ENCODE results near the gene SLC9A1.

The SLC9A1 gene

DNA sequence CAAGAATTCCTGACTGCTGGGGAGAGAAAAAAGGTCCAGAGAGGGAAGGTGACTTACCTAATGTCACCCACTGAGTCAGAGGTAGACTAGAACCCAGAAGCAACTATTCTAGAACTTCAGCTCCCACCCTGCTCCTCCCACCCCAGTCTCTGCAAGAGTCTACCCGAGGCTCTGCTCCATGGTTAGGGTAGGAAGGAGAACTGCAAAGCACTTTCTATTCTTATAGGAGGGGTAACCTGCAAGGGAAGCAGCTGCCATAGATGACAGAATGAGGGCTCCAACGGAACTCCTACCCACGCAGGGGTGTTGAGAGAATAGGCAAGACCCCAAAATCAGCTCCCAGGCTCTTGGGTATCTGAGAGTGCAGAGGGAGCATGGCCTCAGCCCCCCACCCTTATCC lies 4.3 kb downstream of the SLC9A1 start:
- no peak for DNase-seq (ENCODE audit: low read depth, low spot score)

DNA sequence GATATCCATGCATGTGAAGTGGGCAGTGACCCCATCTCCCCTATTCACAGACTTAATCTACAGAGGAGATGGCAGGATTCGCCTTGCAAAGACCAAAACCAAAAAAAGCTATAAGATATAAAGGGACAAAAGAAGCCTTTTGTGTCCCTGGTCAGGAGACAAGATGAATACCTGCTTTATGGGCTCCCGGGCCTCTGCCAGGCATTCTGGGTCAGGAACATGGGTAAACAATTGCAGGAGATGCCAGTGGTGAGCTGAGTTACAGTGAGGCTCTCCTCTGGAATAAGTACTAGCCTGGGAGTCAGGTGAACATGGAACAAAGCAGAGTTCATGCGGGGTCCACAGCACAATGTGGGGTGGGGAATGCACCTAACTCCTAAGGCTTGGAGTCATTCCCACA lies 4.7 kb downstream of the SLC9A1 start:
- DNase-seq (ENCODE audit: low read depth, low spot score) = no peak

DNA sequence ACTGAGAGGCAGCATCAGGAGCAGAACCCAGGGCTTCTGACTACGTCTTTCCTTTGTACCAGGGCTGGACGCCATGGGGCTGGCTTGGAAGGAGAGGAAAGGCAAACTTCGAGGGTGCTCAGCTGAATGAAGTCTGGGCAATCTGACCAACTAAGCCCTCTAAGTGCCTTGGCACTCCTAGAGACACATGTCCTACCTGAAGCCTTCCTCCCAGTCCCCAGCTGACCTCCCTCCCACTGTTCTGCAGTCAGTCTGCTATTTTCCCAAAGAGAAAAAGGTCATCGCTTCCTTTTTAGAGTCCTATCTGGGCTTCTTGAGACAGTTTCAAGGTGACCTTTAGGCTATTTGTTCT lies 5.2 kb downstream of the SLC9A1 start:
- DNase-seq (ENCODE audit: low read depth, low spot score) = no peak

DNA sequence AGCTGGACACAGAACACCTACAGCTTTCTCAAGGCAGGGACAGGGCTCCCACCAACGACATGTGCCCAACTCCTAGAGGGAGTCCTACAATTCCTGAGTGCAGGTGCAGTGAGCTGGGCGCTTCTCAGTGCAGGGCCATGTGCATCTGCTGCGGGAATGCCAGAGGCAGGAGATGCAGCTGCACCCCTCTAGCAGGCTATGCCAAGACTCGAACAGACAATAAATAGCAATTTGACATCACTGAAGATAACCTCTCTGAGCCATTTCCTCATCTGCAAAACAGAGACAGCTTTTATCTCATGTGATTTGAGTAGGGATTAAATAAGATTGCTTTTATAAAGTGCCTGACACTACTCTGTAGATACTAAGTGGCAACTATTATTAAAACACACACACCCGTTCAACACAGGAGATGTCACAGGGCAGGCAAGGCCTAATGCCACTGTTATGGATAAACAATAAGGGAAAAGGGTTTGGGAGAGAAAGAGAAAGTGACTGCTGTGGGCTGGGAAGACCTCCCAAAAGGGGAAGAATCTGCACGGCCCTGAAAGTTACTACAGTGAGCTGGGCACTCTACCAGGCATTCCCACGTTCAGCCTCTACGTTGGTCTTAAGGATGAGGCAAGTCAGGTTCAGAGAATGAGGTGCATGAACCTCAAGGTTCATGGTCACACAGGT lies 5.7 kb downstream of the SLC9A1 start:
- no peak for DNase-seq (ENCODE audit: low read depth, low spot score)

DNA sequence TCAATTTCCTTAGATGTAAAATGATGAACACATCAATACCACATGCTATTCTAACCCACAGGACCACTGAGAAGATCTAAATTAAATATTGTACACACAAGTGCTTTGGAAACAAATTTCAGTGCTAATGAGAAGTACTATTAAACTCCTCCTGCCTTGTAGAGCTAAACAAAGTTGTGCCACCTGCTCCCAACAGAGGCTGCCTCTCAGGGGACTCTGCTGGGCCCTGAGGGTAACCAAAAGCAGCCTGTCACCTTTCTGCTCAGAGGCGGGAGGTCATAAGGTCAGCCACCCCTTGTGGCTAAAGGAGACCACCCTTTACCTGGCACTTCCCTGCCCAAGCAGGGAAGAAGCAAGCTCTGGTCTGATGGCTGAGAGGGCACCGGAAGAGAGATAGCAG lies 6.3 kb downstream of the SLC9A1 start:
- DNase-seq (ENCODE audit: low read depth, low spot score) = no peak

DNA sequence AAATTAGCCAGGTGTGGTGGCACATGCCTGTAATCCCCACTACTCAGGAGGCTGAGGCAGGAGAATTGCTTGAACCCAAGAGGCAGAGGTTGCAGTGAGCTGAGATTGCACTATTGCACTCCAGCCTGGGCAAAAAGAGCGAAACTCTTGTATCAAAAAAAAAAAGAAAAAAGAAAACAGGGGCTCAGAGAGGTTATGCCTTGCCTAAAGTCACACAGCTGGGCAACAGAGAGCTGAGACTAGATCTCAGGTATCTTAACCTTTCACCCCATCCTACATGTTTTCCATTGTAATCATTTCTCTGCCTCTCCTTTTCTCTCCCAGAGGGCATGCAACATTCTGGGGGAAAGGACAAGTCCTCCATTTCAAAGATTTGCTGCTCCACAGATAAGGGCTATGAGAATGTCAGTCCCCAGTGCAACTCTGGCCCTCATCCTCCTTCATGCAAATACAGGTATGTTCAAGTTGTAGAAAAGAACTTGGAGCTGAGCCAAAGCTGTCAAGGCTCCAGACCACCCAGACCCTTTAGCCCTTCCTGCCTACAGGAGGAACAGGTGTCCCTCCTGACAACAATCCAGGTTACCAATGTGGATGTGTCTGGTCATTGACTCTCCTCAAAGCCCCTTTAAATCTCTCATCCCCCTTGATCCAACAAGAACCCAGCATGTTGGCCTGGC lies 6.9 kb downstream of the SLC9A1 start:
- DNase-seq (ENCODE audit: low read depth, low spot score) = no peak

DNA sequence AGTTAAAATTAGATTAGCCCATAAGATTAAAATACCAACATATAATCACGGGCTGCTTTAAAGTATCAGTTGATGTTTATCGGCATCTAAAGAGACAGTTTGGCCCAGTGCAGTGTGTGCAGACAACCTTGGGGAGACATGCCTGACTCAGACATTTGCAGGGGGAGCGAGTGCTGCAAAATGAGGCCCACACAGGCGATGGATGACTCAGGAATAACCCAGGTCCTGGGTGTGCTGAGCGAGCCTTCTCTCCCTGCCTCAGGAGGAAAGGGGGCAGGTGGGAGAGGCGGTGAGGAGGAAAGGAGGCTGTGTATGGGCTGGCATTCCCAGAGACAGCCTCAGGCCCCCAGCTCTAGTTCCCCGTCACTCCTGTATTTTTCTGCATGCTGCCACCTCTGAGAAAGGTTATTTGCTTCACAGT lies 9.0 kb downstream of the SLC9A1 start:
- no peak for DNase-seq (ENCODE audit: low read depth, low spot score)

DNA sequence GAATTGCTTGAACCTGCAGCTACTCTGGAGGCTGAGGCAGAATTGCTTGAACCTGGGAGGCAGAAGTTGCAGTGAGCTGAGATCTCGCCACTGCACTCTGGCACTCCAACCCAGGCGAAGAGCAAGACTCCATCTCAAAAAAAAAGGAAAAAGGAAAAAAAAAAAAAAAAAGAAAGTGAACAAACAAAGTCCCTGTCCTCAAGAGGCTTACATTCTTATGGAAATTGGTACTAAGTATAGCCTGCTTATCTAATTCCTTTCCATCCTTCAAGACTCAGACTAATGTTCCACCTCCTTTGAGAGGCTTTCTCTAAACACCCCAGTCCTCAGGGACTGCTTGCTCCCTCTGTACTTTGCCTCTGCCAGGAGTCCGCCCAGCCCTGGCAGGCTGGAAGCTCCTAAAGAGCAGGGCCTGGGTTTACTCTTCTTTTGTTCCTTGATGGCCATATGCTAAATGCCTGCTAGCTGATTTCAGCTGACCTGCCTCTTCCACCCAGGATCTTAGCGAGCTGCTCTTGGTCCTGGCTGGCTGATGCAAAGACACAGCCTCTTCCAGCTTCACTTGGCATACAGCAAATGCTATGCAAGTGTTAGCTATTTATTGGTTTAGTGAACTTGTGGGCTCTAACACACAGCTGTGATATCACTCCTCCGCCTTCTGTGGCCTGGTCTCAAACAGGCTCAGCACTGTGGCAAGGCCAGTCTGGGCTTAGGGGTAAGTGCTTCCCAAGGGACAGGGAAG lies 9.8 kb downstream of the SLC9A1 start:
- no peak for DNase-seq (ENCODE audit: low read depth, low spot score)

DNA sequence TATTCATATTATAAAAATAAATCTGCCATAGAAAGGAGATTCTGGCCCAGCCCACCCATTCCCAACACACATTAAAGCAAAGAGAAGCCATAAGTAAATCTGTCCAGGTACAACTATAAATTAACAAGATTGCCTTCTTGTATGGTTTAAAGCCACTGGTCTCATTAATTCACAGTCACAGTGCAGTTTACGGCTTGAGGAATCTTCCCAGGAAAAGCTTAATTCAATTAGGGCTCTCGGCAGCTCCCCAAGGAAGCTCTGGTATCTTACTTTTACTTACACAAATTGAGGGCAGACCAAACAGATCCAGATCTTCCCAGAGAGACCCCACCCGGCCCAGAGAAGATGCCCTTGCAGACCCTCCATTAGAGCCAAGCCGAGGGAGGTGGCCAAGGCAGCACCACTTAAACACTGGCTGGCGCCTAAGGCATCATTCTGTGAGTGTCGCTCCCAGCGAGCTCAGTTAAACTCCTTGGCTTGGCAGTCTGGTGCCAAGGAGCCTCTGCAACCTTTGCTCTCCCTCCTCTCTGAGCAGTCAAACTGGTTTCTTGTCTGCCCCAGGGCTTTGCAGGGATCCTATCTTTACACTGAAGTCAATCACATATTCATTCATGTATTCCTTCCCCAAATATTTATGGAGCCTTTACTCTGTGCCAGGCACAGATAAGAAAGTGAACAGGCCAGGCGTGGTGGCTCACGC lies 10.7 kb downstream of the SLC9A1 start:
- DNase-seq (ENCODE audit: low read depth, low spot score) = no peak

DNA sequence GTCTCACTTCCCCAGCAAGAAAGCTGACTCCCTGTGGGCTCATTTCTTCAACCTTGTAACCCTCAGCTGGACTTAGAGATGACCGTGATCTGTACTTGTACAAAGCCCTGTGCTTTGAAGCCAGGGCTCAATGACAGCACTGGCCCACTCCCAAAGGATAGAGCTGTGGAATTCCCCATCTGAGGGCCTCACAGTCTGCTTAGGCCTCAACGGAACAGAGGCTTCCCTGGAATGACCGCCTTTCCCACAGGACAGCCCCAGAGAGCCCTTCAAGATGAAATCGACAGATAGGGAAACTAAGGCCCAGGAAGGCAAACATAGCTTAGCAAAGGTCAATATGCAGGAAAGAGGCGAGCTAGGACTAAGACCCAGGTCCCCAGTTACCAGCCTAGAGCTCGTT lies 11.5 kb downstream of the SLC9A1 start:
- DNase-seq (ENCODE audit: low read depth, low spot score) = no peak

DNA sequence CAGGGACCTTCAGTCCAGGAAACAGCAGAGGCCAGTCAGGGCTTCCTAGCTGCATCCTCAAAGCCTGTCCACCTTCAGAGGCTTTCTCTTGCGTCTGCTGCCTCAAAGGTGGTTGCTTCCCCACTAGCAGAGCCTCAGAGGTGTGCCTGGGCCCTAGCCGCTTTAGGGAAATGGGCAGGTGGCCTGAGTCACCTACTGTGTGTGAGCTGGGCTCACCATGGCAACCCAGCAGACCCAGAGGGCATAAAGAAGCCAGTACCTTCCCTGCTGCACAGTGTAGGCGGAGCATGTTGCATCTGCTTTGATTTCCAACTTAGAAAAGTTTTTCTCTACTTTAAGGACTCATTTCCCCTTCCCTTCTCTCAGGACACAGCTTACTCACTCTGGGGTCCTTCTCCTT lies 12.5 kb downstream of the SLC9A1 start:
- DNase-seq (ENCODE audit: low read depth, low spot score) = no peak

DNA sequence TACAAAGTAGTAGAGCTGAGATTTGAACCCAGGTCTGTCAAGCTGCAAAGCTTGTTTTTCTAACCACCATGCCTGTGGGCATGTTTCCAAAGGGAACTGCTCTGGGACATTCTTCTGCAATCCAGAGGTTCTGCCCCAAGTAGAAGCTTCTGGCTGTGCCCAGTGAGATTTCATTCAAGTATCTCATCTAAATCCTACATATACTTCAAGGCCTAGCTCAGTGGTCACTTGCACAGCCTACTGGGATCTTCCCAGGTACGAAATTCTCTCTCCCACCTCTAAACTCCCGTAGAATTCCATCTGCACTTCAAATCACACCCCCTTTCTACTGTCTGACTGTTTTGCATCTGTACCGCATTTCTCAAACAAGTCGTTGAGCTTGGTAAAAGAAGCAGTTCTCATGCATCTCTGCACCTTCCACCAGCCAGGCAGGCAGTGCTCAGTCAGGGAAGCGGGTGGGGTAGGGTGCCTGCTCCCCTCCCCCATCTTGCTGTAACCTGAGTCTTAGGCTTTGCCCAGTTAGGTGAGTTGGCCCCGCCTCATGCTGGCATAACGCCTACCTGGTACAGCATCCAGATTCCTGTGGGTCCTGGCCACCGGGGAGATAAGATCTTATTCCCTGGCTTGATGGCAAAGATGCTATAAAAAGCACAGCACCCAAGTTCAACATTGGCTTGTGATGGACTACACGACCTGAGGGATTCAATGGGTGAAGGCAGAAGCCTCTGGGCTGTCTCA lies 13.5 kb downstream of the SLC9A1 start:
- DNase-seq (ENCODE audit: low read depth, low spot score) = no peak

DNA sequence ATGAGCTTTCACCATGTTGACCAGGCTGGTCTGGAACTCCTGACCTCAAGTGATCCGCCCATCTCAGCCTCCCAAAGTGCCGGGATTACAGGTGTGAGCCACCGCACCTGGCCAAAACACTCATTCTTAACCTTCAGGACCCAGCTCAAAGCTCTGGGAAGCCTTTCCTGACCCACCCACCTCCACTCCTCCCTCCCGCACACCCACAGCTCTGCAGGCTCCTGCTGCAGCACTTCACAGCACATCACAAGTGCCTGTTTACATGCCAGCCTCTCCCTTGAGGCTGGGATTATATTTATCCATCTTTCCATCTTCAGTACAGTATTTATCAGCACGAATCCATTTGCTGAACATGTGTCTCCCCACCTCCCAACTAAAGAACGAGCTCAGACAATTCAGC lies 14.9 kb downstream of the SLC9A1 start:
- DNase-seq (ENCODE audit: low read depth, low spot score) = no peak

DNA sequence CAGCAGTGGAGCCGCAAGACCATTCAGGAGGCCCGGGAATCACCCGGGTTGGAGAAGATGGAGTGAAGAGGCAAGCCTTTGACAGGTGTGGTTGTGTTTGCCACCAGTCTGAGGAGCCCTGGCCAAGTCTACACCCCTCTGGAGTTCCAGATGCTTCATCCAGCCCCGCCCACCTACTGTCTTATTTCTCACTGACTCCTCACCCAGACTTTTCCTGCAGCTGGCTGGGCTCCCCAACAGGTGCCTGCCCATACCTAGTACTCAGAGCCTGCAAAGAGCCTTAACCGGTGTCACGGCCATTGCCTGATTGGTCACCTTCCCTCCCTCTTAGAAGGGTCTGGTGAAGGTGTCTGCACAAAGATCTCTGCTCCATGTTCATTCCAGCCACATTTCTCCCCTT lies 16.0 kb downstream of the SLC9A1 start:
- DNase-seq (ENCODE audit: low read depth, low spot score) = no peak

DNA sequence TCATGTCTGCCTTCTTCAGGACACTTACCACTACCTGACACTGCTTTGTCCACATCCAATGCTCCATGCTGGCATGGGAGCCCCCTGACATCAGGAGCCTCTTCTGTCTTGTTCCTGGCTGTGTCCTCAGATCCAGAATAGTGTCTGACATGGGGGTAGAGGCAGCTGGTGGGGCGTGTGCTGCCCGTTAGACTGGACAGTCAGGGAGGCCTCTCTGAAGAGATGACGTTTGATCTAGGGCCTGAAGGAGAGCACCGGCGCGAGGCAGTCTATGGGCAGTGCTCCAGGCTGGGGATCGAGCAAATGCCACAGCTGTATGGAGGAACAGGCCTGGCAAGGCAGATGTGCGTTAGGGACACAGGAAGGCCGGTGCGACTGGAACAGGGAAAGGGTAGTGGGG lies 16.6 kb downstream of the SLC9A1 start:
- DNase-seq (ENCODE audit: low read depth, low spot score) = no peak

DNA sequence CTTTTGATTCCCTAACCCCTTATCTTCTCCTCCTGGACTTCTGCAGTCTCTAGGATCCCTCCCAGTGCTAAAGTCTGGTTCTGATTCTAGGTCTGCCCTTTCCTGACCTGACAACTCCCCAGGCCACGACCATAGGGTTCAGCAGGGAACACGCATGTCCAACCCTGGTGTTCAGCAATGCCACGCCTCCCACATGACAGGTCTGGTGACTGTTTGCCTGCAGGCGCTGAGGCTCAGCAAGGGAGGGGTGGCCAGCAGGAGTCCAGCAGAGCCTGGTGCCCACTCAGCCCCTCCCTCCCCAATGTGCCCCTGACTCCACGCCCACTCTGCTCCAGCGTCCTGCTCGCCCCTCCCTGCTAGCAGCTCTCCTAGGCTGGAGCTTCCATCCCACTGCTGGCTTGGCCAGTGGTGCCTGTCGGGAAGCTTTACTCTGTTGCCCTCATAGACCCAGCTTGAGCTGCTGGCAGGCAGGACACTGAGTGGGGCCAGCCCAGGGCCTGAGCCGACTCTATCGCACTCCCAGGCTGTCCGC lies 17.3 kb downstream of the SLC9A1 start:
- no peak for DNase-seq (ENCODE audit: low read depth, low spot score)

DNA sequence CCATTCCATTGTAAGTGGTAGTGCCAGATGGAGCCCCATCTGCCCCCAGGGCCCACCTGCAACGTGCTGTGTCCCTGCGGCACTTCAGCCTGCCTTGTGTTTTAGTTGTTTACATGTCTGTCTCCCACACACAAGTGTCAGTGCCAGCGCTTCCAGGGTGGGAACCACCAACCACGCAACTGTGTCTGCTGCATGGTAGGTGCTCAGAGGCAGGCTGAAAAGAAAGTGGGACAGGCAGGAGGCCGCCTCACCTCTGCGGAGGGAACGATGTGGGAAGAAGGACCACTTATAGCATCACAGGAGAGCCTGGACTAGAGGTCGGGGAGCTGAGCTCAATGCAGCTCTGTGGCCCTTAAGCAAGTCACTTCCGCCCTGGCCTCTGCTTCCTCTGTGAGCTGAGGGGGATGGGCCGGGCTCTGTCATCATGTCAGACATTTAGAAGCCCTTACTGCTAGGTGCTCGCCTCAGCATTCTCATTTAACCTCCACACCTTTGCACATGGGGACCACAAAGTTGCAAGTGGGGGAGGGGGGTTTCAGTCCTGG lies 17.9 kb downstream of the SLC9A1 start:
- no peak for DNase-seq (ENCODE audit: low read depth, low spot score)

DNA sequence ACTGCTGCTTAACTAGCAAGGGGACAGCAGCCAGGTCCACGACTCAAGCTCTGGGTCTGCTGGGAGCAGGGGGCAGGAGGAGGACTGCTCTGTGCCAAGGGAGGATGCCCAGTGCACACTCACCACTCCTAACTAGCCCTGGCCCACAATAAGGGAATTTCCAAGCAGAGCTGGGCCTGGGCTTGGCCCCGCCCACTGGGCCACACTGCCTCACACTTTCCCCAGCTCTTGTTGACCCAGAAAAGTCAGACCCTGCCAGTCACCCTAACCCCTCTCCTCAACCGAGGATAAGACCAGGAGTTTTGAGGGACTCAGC lies 18.7 kb downstream of the SLC9A1 start:
- no peak for DNase-seq (ENCODE audit: low read depth, low spot score)

DNA sequence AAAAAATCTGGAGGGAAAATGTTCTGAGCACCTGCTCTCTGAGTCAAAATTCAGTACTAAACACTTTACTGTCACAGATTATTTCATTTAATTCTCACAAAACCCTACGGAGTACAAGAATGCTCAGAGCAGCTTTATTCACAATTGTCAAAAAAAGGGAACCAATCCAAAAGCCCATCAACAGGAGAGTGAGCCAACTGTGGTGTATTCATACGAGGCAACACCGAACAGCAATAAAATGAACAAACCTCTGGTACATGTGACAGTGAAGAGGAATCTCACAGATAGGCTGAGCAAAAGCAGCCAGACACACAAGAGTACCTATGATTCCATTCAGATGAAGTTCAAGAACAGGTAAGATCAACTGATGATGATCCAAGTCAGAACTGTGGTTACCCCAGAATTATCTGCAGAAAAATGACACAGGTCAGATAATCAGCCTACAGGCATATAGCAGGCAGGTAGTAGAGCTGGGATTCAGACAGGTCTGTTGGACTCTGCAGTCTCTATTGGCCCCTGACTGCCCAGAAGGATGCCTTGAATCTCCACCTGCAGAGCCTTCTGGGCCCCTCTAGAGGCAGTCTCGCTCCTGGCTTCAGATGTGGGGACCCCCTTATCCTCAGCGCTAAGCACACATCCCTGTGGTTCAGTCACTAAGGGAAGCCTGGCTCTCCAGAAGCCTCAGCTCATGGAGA lies 19.2 kb downstream of the SLC9A1 start:
- no peak for DNase-seq (ENCODE audit: low read depth, low spot score)

DNA sequence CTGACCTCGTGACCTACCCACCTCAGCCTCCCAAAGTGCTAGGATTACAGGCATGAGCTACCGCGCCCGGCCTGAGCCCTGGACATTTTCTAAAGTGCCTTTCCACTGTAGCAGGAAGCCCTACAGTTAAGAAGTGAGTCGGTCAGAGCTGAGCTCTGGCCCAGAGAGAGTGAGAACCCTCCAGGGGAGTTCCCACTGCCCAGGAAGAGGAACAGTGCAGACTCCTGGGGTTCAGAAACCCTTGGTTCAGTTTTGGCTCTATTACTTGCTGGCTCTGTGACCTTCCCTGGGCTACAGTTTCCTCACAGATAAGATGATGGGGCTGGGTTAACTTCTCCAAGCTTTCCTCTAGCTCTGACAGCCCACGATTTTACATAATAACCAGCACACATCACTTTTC lies 20.9 kb downstream of the SLC9A1 start:
- DNase-seq (ENCODE audit: low read depth, low spot score) = no peak

DNA sequence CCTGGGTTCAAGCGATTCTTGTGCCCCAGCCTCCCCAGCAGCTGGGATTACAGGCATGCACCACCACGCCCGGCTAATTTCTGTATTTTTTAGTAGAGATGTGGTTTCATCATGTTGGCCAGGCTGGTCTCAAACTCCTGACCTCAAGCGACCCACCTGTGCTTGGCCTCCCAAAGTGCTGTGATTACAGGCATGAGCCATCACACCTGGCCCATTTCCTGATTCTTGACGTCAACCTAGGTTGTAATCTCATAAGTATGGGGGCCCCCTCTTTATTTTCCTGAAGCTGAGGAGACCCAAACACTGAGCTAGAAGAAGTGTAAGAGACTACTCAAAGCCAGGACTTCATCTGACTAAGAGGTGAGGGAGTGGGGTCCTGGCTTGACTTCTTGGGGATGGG lies 21.8 kb downstream of the SLC9A1 start:
- DNase-seq (ENCODE audit: low read depth, low spot score) = no peak
